Esophagus squamous epithelium (tissue), 5 donors: ENCODE results near the gene CCR9. TPM values are rescaled to one million over a fixed set of nuclear protein-coding genes. Genes with fewer than 3 reads are reported as not detected.

Experiments
- DNase-seq: peaks from one replicate; lab custom pipeline; 2025; lab: John Stamatoyannopoulos, UW
- H3K27ac ChIP-seq, 4 donors: fragments of 200-600 bp; sonication (generic); one replicate each; pipeline ENCODE4 v1.5.1; 2016 to 2019; ENCODE audit warnings: mild to moderate bottlenecking in 1 of 4
- H3K27me3 ChIP-seq, 4 donors: fragments of 200-600 bp; sonication (generic); 1 replicate in 3 of 4; 2 replicates in 1 of 4; pipeline versions ENCODE4 v1.5.1 to v1.6.0; 2017 to 2021; ENCODE audit warnings: antibody characterized with exemption in 1 of 4
- H3K36me3 ChIP-seq, 3 donors: fragments of 200-600 bp; sonication (generic); one replicate each; pipeline ENCODE4 v1.5.1; 2016 to 2019
- H3K4me1 ChIP-seq, 3 donors: fragments of 200-600 bp; sonication (generic); one replicate each; pipeline ENCODE4 v1.5.1; 2017 to 2019
- H3K4me3 ChIP-seq, 4 donors: fragments of 200-600 bp; sonication (generic); 1 replicate in 3 of 4; 2 replicates in 1 of 4; pipeline ENCODE4 v1.5.1; 2016 to 2019; ENCODE audit warnings: mild to moderate bottlenecking in 2 of 4, moderate library complexity in 1 of 4
- H3K9me3 ChIP-seq, 3 donors: fragments of 200-600 bp; sonication (generic); one replicate each; pipeline ENCODE4 v1.5.1; 2016 to 2019
- POLR2A ChIP-seq, 4 donors: fragments of 450-650 bp; IDR thresholded peaks; one replicate each; pipeline ENCODE4 v1.6.1; 2017; ENCODE audit warnings: antibody characterized with exemption in 4 of 4, mild to moderate bottlenecking in 4 of 4, moderate library complexity in 3 of 4
- WGBS, 2 donors: methylation state at CpG; one replicate each; pipeline ENCODE4 v1.1.5; 2018; 5-methylcytosine and 5-hydroxymethylcytosine counted together
- intact Hi-C: fragments of 100-400 bp; cut with DNase I; formaldehyde crosslinking; loops from one replicate; pipeline ENCODE4 v1.15.0; 2022
- total RNA-seq, 4 donors: library from RNA; depleted of rRNA; stranded (reverse); fragments of >200 nt; gene quantifications; one replicate each; pipeline ENCODE4 v1.1.0, GENCODE V29; 2016
- TF ChIP-seq, protein P1 (sequence below), 6 experiments: fragments of 450-650 bp in 4 of 6; fragments of 200-600 bp in 2 of 6; sonication (generic) in 2 of 6; IDR thresholded peaks; one replicate each; pipeline ENCODE4 v1.5.1; 2016 to 2019; ENCODE audit warnings: antibody characterized with exemption in 6 of 6, mild to moderate bottlenecking in 4 of 6, moderate library complexity in 4 of 6
- donor health status: DM: yes; HTN: yes; CAD: no.

The CCR9 gene
- total RNA-seq, 4 donors from 2014 or later, result not detected

DNA sequence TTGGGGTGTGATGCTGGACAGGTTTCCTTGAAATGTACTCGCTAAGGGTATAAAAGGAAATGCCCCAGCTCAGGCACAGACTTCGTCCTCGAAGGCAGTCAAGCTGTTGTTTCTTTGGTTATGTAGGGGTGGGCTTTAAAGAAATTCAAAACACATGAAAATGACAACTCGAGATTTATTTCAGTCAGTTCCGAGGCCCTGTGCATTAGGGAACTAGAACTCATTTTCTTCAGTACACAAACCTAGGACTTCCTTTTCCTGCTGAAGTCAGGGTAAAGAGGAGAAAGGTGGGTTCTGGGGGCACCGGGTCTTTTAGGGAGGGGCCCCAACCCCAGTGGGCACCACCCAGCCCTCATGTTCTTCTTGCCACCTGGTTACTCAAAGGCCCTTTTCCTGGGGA is 7.7 kb downstream of the CCR9 start:
- Histone ChIP-seq H3K27me3 (no peaks in the 10 kb centered on the region), H3K27ac (no peak overlapping the region)
- WGBS, 2 donors, result 75 to 79% methylated on average over 6 of the region's 6 CpGs

DNA sequence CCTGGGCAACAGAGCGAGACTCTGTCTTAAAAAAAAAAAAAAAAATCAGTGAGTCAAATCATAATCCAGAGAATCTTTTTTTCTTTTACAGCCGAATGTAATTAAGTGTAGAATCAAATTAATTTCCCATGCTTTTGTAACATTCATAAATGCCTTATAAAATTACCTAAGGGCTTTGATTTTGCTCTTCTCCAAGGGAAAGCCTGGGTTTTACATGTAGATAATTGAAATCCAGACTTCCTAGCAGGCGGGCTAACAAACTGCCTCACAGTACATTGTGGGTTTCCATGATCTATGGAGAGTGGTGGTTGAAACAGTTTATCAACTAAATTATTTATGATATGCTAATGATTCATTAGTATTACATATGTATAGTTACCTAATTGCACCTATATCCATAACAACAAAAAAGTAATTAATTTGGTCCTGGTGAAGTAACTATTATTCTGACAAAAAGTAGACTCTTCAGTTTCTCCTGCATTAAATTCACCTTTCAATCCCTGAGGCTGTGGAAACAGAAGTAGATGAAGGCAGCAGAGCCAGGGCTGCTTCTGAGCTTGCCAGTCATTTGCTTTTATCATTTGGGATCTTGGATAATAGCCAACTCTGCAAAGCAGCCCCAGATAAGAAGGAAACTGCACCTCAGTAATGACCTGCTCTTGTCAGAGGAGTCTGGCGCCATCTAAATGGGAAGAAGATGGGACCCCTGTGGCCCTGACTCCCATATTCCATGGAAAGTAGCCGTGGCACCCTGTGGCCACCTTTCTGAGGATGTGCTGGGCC is 9.5 kb downstream of the CCR9 start:
- intact Hi-C loops, result no loop called here
- WGBS, 2 donors, result 68 to 71% methylated on average over 5 of the region's 5 CpGs
- no peaks in the 10 kb centered on the region for H3K27me3 ChIP-seq
- H3K27ac ChIP-seq, result peak overlapping the region in 2 of 4 donors; percentile 62 to 74
- H3K4me1 ChIP-seq, result peaks cover 15 to 31% (median 15%) of the 10 kb centered on the region in 3 donors
- DNase-seq, result no peak
- TF ChIP-seq, protein P1, sequence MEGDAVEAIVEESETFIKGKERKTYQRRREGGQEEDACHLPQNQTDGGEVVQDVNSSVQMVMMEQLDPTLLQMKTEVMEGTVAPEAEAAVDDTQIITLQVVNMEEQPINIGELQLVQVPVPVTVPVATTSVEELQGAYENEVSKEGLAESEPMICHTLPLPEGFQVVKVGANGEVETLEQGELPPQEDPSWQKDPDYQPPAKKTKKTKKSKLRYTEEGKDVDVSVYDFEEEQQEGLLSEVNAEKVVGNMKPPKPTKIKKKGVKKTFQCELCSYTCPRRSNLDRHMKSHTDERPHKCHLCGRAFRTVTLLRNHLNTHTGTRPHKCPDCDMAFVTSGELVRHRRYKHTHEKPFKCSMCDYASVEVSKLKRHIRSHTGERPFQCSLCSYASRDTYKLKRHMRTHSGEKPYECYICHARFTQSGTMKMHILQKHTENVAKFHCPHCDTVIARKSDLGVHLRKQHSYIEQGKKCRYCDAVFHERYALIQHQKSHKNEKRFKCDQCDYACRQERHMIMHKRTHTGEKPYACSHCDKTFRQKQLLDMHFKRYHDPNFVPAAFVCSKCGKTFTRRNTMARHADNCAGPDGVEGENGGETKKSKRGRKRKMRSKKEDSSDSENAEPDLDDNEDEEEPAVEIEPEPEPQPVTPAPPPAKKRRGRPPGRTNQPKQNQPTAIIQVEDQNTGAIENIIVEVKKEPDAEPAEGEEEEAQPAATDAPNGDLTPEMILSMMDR (IDR thresholded peaks at IDR 0.05), result no peak
- no peak for TF ChIP-seq POLR2A (IDR thresholded peaks at IDR 0.05)
- no peak overlapping the region for H3K4me3 ChIP-seq
- H3K9me3 ChIP-seq, result no peaks in the 10 kb centered on the region
- H3K36me3 ChIP-seq, result no peaks in the 10 kb centered on the region

More for the DNA sequence above, 7.7 kb downstream of the CCR9 start:
- no peaks in the 10 kb centered on the region for H3K9me3 ChIP-seq
- H3K36me3 ChIP-seq, result no peaks in the 10 kb centered on the region
- TF ChIP-seq POLR2A (IDR thresholded peaks at IDR 0.05), result no peak
- TF ChIP-seq, protein P1 (IDR thresholded peaks at IDR 0.05), result no peak
- no peak for DNase-seq
- peaks cover 15 to 38% (median 15%) of the 10 kb centered on the region in 3 donors for H3K4me1 ChIP-seq
- no peak overlapping the region for H3K4me3 ChIP-seq
- intact Hi-C loops, result no loop called here

DNA sequence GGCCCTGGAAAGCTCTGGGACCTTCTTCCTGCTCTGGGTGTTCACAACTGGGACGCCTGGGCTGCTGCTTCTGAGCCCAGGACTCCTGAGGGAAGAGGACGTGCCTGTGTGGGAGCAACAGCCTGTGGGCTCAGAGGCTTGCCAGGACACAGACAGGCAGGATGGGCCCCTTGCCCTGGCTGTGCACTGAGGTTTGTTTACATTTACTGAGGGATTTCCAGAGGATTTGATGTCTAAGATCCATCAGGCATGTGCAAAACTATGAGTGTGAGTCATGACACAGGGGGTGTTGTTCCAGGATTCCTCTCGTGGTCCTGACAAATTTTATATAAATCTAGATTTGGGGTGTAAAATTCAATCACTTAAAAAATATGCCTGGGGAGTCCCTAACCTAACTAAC is 10.6 kb downstream of the CCR9 start:
- Histone ChIP-seq H3K4me1 (peaks cover 15 to 30% (median 15%) of the 10 kb centered on the region in 3 donors), H3K27ac (peak overlapping the region; percentile 36 to 74 (median 59)), H3K27me3 (no peaks in the 10 kb centered on the region), H3K9me3 (no peaks in the 10 kb centered on the region), H3K4me3 (no peak overlapping the region), H3K36me3 (no peaks in the 10 kb centered on the region)
- DNase-seq, result no peak
- intact Hi-C loops, result no loop called here
- no peak for TF ChIP-seq POLR2A (IDR thresholded peaks at IDR 0.05)
- TF ChIP-seq, protein P1 (IDR thresholded peaks at IDR 0.05), result no peak
- 6 to 18% methylated on average over 2 of the region's 3 CpGs for WGBS, 2 donors

DNA sequence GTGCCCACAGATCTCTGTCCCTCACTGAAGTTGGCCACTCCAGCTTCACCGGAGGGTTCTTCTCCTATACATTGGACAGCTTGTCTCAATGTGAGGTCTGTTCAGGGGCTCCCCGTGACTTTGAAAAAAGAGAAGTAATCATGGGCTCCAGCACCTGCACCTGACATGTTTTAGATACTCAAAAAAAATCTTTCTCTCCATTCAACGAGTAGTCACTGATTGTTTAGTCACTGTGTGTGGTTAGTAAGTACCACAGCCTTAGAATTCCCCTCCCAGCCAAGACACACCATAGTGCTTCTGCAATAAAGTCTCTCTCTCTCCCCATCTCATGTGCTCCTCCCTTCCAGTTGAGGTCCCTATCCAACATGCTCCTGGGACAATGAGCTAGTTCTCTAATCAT is 18.6 kb downstream of the CCR9 start:
- H3K27me3 ChIP-seq, result no peaks in the 10 kb centered on the region
- H3K4me1 ChIP-seq, result peaks cover 0 to 4% (median 0%) of the 10 kb centered on the region in 3 donors
- no peak overlapping the region for H3K27ac ChIP-seq
- H3K4me3 ChIP-seq, result no peak overlapping the region
- intact Hi-C loops, result no loop called here
- WGBS, 2 donors, result 66 to 77% methylated on average over 3 of the region's 3 CpGs
- TF ChIP-seq, protein P1 (IDR thresholded peaks at IDR 0.05), result no peak
- no peak for TF ChIP-seq POLR2A (IDR thresholded peaks at IDR 0.05)
- H3K36me3 ChIP-seq, result no peaks in the 10 kb centered on the region
- no peak for DNase-seq
- no peaks in the 10 kb centered on the region for H3K9me3 ChIP-seq

DNA sequence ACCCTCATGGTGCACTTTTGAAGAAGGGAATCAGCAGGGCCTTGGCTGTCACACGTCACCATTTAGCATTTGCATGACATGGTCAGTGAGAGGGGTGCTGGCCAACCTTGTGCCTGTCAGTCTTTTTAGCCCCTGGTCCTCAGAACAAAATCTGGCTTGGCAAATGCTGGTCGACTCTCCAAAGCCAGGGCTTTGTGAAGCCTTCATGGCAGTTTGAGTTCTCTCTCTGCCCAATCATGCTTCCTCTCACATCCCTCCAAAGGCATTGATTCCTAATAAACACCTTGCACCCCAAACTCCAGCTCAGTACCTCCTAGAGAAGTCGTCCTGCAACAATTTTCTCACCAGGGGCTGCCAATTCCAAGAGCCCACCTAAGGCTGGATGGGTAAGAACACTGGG is 19.4 kb downstream of the CCR9 start:
- 87% methylated on average over 3 of the region's 3 CpGs; no CpG with 5 or more reads in 1 of the 2 donors for WGBS, 2 donors
- Histone ChIP-seq H3K36me3 (no peaks in the 10 kb centered on the region), H3K9me3 (no peaks in the 10 kb centered on the region), H3K4me1 (peaks cover 0 to 4% (median 0%) of the 10 kb centered on the region in 3 donors), H3K27ac (no peak overlapping the region), H3K4me3 (no peak overlapping the region), H3K27me3 (no peaks in the 10 kb centered on the region)
- TF ChIP-seq, protein P1 (IDR thresholded peaks at IDR 0.05), result no peak
- DNase-seq, result no peak
- intact Hi-C loops, result no loop called here
